ENCODE results near the gene DNM3. TPM values are rescaled to one million over a fixed set of nuclear protein-coding genes. Genes with fewer than 3 reads are reported as not detected.

Gene DNM3
- total RNA-seq, 1 donor from 2014 or later, result 7.7 TPM

DNA sequence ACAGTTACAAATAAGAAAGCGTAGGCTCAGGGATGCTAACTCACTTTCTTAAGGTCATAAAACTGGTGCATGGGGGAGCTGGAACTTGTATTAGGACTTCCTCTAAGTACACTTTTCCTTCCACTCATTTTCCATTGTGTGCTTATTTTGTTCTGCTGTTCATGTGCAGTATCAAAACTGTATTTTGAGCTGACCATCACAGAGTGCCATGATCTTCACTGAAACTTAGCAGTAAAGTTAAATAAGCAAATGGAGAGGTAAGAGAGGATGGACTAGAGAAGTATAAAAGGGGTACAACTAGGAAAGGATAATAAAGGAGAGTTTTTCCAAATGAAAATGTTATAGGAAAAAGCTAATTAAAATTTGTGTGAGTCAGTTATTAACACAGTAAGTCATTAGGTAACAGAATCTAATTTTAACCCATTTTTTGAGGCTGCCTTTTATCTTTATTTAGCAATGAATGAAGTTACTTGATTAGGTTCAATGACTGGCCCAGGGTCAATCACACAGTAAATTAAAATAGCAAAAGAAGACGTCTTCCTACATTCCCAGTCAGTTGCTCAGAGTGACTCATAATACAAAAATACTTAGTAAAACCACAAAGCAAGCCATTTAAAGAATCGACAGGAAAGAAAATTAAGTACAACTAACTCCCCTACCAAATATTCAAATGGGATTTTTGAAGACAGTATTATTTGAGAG is 413.4 kb downstream of the DNM3 start:
- H3K27me3 Mint-ChIP-seq (ENCODE audit: unreplicated experiment), result no peaks in the 10 kb centered on the region
- H3K4me3 Mint-ChIP-seq (ENCODE audit: unreplicated experiment), result no peak overlapping the region
- TF ChIP-seq, protein P1, sequence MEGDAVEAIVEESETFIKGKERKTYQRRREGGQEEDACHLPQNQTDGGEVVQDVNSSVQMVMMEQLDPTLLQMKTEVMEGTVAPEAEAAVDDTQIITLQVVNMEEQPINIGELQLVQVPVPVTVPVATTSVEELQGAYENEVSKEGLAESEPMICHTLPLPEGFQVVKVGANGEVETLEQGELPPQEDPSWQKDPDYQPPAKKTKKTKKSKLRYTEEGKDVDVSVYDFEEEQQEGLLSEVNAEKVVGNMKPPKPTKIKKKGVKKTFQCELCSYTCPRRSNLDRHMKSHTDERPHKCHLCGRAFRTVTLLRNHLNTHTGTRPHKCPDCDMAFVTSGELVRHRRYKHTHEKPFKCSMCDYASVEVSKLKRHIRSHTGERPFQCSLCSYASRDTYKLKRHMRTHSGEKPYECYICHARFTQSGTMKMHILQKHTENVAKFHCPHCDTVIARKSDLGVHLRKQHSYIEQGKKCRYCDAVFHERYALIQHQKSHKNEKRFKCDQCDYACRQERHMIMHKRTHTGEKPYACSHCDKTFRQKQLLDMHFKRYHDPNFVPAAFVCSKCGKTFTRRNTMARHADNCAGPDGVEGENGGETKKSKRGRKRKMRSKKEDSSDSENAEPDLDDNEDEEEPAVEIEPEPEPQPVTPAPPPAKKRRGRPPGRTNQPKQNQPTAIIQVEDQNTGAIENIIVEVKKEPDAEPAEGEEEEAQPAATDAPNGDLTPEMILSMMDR (IDR thresholded peaks at IDR 0.05; ENCODE audit: unreplicated experiment), result no peak
- no peaks in the 10 kb centered on the region for H3K4me1 Mint-ChIP-seq (ENCODE audit: unreplicated experiment)
- H3K36me3 Mint-ChIP-seq (ENCODE audit: low read depth, unreplicated experiment), result no peaks in the 10 kb centered on the region
- no peak for DNase-seq (ENCODE audit: low spot score)
- no peaks in the 10 kb centered on the region for H3K9me3 Mint-ChIP-seq (ENCODE audit: unreplicated experiment)
- no peak overlapping the region for H3K27ac Mint-ChIP-seq (ENCODE audit: unreplicated experiment)

DNA sequence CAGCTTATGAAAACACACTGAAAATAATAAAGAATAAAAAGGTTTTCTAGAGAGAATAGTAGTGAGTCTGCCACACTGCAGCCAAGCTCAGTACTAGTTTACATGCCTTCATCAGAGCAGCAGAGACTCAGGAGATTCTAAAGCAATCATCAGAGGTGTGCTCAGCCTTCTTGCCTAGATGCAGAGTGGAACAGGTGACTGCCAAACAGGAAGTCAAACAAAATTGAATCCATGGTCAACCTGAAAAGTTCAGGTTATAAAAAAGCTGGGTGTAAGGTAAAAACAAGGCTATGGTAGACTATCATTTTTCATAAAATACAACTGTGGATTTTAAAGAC is 413.9 kb downstream of the DNM3 start:
- H3K27ac Mint-ChIP-seq (ENCODE audit: unreplicated experiment), result no peak overlapping the region
- TF ChIP-seq, protein P1 (IDR thresholded peaks at IDR 0.05; ENCODE audit: unreplicated experiment), result no peak
- no peaks in the 10 kb centered on the region for H3K36me3 Mint-ChIP-seq (ENCODE audit: low read depth, unreplicated experiment)
- H3K9me3 Mint-ChIP-seq (ENCODE audit: unreplicated experiment), result no peaks in the 10 kb centered on the region
- DNase-seq (ENCODE audit: low spot score), result no peak
- no peaks in the 10 kb centered on the region for H3K27me3 Mint-ChIP-seq (ENCODE audit: unreplicated experiment)
- H3K4me3 Mint-ChIP-seq (ENCODE audit: unreplicated experiment), result no peak overlapping the region
- no peaks in the 10 kb centered on the region for H3K4me1 Mint-ChIP-seq (ENCODE audit: unreplicated experiment)

DNA sequence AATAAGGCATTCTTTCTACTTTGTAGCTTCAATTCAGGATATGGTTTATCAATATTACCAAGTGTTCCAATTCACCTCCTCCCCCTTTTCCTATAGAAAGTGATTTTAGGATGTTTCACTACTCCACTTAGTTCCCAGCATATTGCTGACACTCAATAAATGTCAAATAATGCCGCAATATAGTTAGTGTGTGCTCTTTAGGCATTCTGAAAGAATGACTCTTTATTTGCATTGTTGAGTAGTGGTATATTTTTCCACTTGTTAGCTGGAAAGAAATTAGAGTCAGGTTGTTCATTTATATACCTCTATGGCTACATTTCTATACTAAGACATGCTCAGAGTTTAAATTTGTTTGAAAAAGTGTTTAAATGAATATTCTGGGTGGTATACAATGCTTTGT is 424.6 kb downstream of the DNM3 start:
- Mint-ChIP-seq H3K4me1 (ENCODE audit: unreplicated experiment) (no peaks in the 10 kb centered on the region), H3K27ac (ENCODE audit: unreplicated experiment) (no peak overlapping the region), H3K9me3 (ENCODE audit: unreplicated experiment) (peaks cover 4% of the 10 kb centered on the region), H3K27me3 (ENCODE audit: unreplicated experiment) (no peaks in the 10 kb centered on the region), H3K4me3 (ENCODE audit: unreplicated experiment) (no peak overlapping the region), H3K36me3 (ENCODE audit: low read depth, unreplicated experiment) (no peaks in the 10 kb centered on the region)
- TF ChIP-seq, protein P1 (IDR thresholded peaks at IDR 0.05; ENCODE audit: unreplicated experiment), result no peak
- no peak for DNase-seq (ENCODE audit: low spot score)

DNA sequence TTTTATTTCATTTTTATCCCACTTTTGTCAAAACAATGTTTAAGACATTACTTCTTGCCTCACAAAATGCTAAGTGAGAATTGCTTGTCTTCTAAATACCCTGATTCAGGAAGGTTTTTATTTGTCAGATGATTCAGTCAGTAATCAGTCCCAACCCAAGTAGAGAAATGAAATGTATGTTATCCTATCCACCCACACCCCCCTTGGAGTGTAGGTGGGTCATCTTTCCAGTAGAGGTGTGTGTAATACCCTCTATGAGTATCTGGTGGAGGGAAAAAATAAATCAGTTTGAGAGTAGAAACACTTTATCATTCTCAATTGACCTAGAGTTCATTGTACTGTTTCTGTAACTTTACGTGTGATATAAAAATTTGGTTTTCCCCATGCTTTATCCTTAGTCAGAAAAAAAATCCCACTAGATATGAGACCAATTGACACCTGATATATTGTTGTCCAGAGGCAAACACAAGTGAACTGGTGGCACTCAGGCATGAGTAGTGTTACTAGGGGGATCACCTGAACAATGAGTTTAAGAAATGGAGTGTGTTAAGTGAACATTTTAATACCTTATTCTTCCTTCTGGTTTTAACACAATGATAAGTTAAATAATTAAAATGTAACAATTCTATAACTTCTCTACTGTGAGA is 425.4 kb downstream of the DNM3 start:
- TF ChIP-seq, protein P1 (IDR thresholded peaks at IDR 0.05; ENCODE audit: unreplicated experiment), result no peak
- no peak for DNase-seq (ENCODE audit: low spot score)
- Mint-ChIP-seq H3K9me3 (ENCODE audit: unreplicated experiment) (peaks cover 4% of the 10 kb centered on the region), H3K27ac (ENCODE audit: unreplicated experiment) (no peak overlapping the region), H3K27me3 (ENCODE audit: unreplicated experiment) (no peaks in the 10 kb centered on the region), H3K36me3 (ENCODE audit: low read depth, unreplicated experiment) (no peaks in the 10 kb centered on the region), H3K4me3 (ENCODE audit: unreplicated experiment) (no peak overlapping the region), H3K4me1 (ENCODE audit: unreplicated experiment) (no peaks in the 10 kb centered on the region)

DNA sequence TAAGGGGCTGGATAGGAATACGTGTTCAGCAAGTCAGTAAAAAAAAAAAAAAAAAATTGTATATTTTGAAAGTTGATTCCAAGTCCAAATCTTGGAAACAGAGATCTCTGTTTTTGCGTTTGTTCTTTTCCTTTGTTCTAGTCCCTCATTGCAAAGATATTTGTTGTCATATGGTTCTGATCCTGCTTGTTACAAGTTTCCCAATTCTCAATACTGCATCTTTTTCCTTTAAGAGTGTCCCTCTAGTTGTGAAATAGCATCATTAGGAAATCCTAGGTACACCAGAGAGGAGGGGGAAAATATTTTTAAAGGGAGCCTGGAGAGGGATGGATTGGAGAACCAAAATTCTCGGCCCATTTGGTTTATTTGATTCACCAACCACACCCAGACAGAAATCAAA is 426.9 kb downstream of the DNM3 start:
- H3K4me1 Mint-ChIP-seq (ENCODE audit: unreplicated experiment), result no peaks in the 10 kb centered on the region
- H3K9me3 Mint-ChIP-seq (ENCODE audit: unreplicated experiment), result no peaks in the 10 kb centered on the region
- no peak overlapping the region for H3K27ac Mint-ChIP-seq (ENCODE audit: unreplicated experiment)
- TF ChIP-seq, protein P1 (IDR thresholded peaks at IDR 0.05; ENCODE audit: unreplicated experiment), result no peak
- DNase-seq (ENCODE audit: low spot score), result no peak
- H3K27me3 Mint-ChIP-seq (ENCODE audit: unreplicated experiment), result no peaks in the 10 kb centered on the region
- no peaks in the 10 kb centered on the region for H3K36me3 Mint-ChIP-seq (ENCODE audit: low read depth, unreplicated experiment)
- H3K4me3 Mint-ChIP-seq (ENCODE audit: unreplicated experiment), result no peak overlapping the region

Measured in endothelial cell (in vitro differentiated cells).